WTC11 (cell line): Measurements from ENCODE around the gene PARP2. TPM values are rescaled to one million over a fixed set of nuclear protein-coding genes. Genes with fewer than 3 reads are reported as not detected.
A peak's percentile ranks its signal among the peaks of the same experiment; 100 is the strongest.

Source experiments
- ATAC-seq: fragments of 200-7000 bp; cut with Tn5 transposase; 2 replicates; pipeline ENCODE4 v1.10.0; 2021; ENCODE audit warnings: mild to moderate bottlenecking, moderate library complexity
- Bru-seq: library from RNA; stranded (reverse); fragments of 400-500 nt; gene quantifications from one replicate; lab custom pipeline; 2021; lab: Mats Ljungman, UMichigan
- CTCF ChIA-PET: fragments of 300-600 bp; sonication (Branson Sonifier 250); formaldehyde crosslinking; loops from one replicate; lab custom pipeline; 2021; ENCODE audit warnings: antibody characterized with exemption; lab: Charles Lee
- POLR2A ChIA-PET: fragments of 350-600 bp; sonication (Branson Sonifier 250); formaldehyde crosslinking; loops from one replicate; lab custom pipeline; 2021; ENCODE audit warnings: antibody characterized with exemption; lab: Charles Lee
- DNase-seq: peaks from one replicate; pipeline ENCODE4 v3.0.0; 2021; ENCODE audit warnings: low spot score
- H3K27ac Mint-ChIP-seq: 2 replicates; pipeline ENCODE4 v1.8.0; 2021; ENCODE audit warnings: mixed read lengths
- H3K27me3 Mint-ChIP-seq: 2 replicates; pipeline ENCODE4 v1.8.0; 2021; ENCODE audit warnings: low read depth, mild to moderate bottlenecking, moderate library complexity, mixed read lengths
- H3K36me3 Mint-ChIP-seq: 2 replicates; pipeline ENCODE4 v1.8.0; 2021; ENCODE audit warnings: mixed read lengths
- H3K4me1 Mint-ChIP-seq: 2 replicates; pipeline ENCODE4 v1.8.0; 2022; ENCODE audit warnings: mixed read lengths
- H3K4me3 Mint-ChIP-seq: 2 replicates; pipeline ENCODE4 v1.8.0; 2021; ENCODE audit warnings: mild to moderate bottlenecking, moderate library complexity, mixed read lengths
- H3K9me3 Mint-ChIP-seq: 2 replicates; pipeline ENCODE4 v1.8.0; 2021; ENCODE audit warnings: mixed read lengths
- CBFB ChIP-seq: sonication (generic); formaldehyde crosslinking; IDR thresholded peaks from 2 replicates; pipeline ENCODE4 v1.8.1; 2022; ENCODE audit warnings: mild to moderate bottlenecking, low read depth, missing genetic modification reagents
- CREM ChIP-seq: sonication (generic); formaldehyde crosslinking; IDR thresholded peaks from 2 replicates; pipeline ENCODE4 v1.8.1; 2022; ENCODE audit warnings: mild to moderate bottlenecking, missing genetic modification reagents, moderate library complexity
- ELF4 ChIP-seq: sonication (generic); formaldehyde crosslinking; IDR thresholded peaks from 2 replicates; pipeline ENCODE4 v1.8.1; 2022; ENCODE audit warnings: low read depth, mild to moderate bottlenecking, moderate library complexity, missing genetic modification reagents
- ERG ChIP-seq: fragments of 250-450 bp; sonication (Bioruptor Pico); IDR thresholded peaks from 2 replicates; pipeline ENCODE4 v1.8.0; 2021; ENCODE audit warnings: mild to moderate bottlenecking
- ETV6 ChIP-seq: sonication (generic); formaldehyde crosslinking; IDR thresholded peaks from 2 replicates; pipeline ENCODE4 v1.8.1; 2022; ENCODE audit warnings: mild to moderate bottlenecking, missing genetic modification reagents
- GABPB1 ChIP-seq: sonication (generic); formaldehyde crosslinking; IDR thresholded peaks from 2 replicates; pipeline ENCODE4 v1.8.1; 2023; ENCODE audit warnings: mild to moderate bottlenecking, missing genetic modification reagents
- GRHL2 ChIP-seq: fragments of 250-450 bp; sonication (Bioruptor Pico); IDR thresholded peaks from 2 replicates; pipeline ENCODE4 v1.8.0; 2022; ENCODE audit warnings: mild to moderate bottlenecking, moderate library complexity; ENCODE audit not compliant: insufficient replicate concordance, severe bottlenecking
- GTF2I ChIP-seq: fragments of 250-450 bp; sonication (Bioruptor Pico); conservative IDR thresholded peaks from 2 replicates; pipeline ENCODE4 v1.4.0; 2021; ENCODE audit warnings: mild to moderate bottlenecking
- NFYB ChIP-seq: sonication (generic); formaldehyde crosslinking; conservative IDR thresholded peaks from 2 replicates; pipeline ENCODE4 v1.8.0; 2022; ENCODE audit warnings: low read depth, missing genetic modification reagents
- OVOL2 ChIP-seq: fragments of 250-450 bp; sonication (Bioruptor Pico); IDR thresholded peaks from 2 replicates; pipeline ENCODE4 v1.9.0; 2021; ENCODE audit warnings: mild to moderate bottlenecking, borderline replicate concordance
- PRRX2 ChIP-seq: fragments of 250-450 bp; sonication (Bioruptor Pico); IDR thresholded peaks from 2 replicates; pipeline ENCODE4 v1.8.0; 2021; ENCODE audit warnings: mild to moderate bottlenecking
- RELA ChIP-seq: sonication (generic); formaldehyde crosslinking; IDR thresholded peaks from 2 replicates; pipeline ENCODE4 v1.8.1; 2022; ENCODE audit warnings: missing genetic modification reagents, mild to moderate bottlenecking, borderline replicate concordance
- TCF7 ChIP-seq: sonication (generic); formaldehyde crosslinking; IDR thresholded peaks from 2 replicates; pipeline ENCODE4 v1.8.0; 2022; ENCODE audit warnings: mild to moderate bottlenecking, low read depth, missing genetic modification reagents, moderate library complexity
- ZBTB21 ChIP-seq: sonication (generic); formaldehyde crosslinking; IDR thresholded peaks from 2 replicates; pipeline ENCODE4 v1.8.1; 2023; ENCODE audit warnings: mild to moderate bottlenecking, missing genetic modification reagents, borderline replicate concordance
- ZNF317 ChIP-seq: sonication (generic); formaldehyde crosslinking; IDR thresholded peaks from 2 replicates; pipeline ENCODE4 v1.8.1; 2023; ENCODE audit warnings: low read depth, mild to moderate bottlenecking, moderate library complexity, missing genetic modification reagents, borderline replicate concordance
- long read RNA-seq, 3 experiments: library from RNA in 1 of 3; library from capped mRNA in 1 of 3; library from polyadenylated mRNA in 1 of 3; unstranded in 2 of 3; stranded (forward) in 1 of 3; transcript quantifications; one replicate each; pipeline ENCODE4 v2.0.0, GENCODE V29; 2021
- total RNA-seq: library from RNA; stranded (reverse); gene quantifications from 3 replicates; pipeline ENCODE4 v1.2.3, GENCODE V29; 2021
- TF ChIP-seq, protein P1 (sequence below): sonication (generic); formaldehyde crosslinking; conservative IDR thresholded peaks from 2 replicates; pipeline ENCODE4 v1.8.1; 2023; ENCODE audit warnings: mild to moderate bottlenecking, low read depth, missing genetic modification reagents, moderate library complexity
- TF ChIP-seq, protein P2 (sequence below): sonication (generic); formaldehyde crosslinking; IDR thresholded peaks from 2 replicates; pipeline ENCODE4 v1.8.1; 2023; ENCODE audit warnings: mild to moderate bottlenecking, missing genetic modification reagents
- TF ChIP-seq, protein P3 (sequence below): fragments of 250-450 bp; sonication (Bioruptor Pico); conservative IDR thresholded peaks from 2 replicates; pipeline ENCODE4 v1.9.0; 2021; ENCODE audit warnings: mild to moderate bottlenecking
- TF ChIP-seq, protein P4 (sequence below): sonication (generic); formaldehyde crosslinking; IDR thresholded peaks from 2 replicates; pipeline ENCODE4 v1.8.1; 2023; ENCODE audit warnings: mild to moderate bottlenecking, missing genetic modification reagents
- TF ChIP-seq, protein P5 (sequence below): sonication (generic); formaldehyde crosslinking; IDR thresholded peaks from 2 replicates; pipeline ENCODE4 v1.8.1; 2023; ENCODE audit warnings: mild to moderate bottlenecking, missing genetic modification reagents, borderline replicate concordance

PARP2 gene
- total RNA-seq (34.5 to 37.1 TPM (median 36.8 TPM) in 3 replicates), Bru-seq, nascent RNA (percentile 80 among the genes with signal in this experiment)
- long read RNA-seq, experiment 1, transcript PARP2-202 (16 exons, 1,881 nt): major isoform, 119 of 163 reads
- long read RNA-seq, experiment 1, partial matches to known transcripts: 19 of 163 reads
- long read RNA-seq, experiment 1, other reads (novel, unspliced or antisense): 24 of 163 reads
- long read RNA-seq, experiment 2, transcript PARP2-202 (16 exons, 1,881 nt): major isoform, 23 of 36 reads
- long read RNA-seq, experiment 2, partial matches to known transcripts: 8 of 36 reads
- long read RNA-seq, experiment 2, other reads (novel, unspliced or antisense): 5 of 36 reads
- long read RNA-seq, experiment 3, transcript PARP2-202 (16 exons, 1,881 nt): major isoform, 154 of 199 reads
- long read RNA-seq, experiment 3, partial matches to known transcripts: 24 of 199 reads
- long read RNA-seq, experiment 3, other reads (novel, unspliced or antisense): 19 of 199 reads

GRCh38 chr14:20343092-20343861 is at the start of gene PARP2:
TSS of gene PARP2 (plus strand) at chr14:20343635. CDS start at chr14:20343642, 7 bp downstream.
- DNase-seq (peak; percentile 99), ATAC-seq (peak; percentile 97)
- Mint-ChIP-seq H3K27ac (peak within 1 kb of the TSS; percentile 98), H3K36me3 (peaks cover 26% of the 10 kb centered on the region), H3K4me3 (peak within 1 kb of the TSS; percentile 91), H3K27me3 (no peaks in the 10 kb centered on the region), H3K4me1 (peaks cover 8% of the 10 kb centered on the region), H3K9me3 (no peaks in the 10 kb centered on the region)
- ChIA-PET POLR2A (interaction anchor here (0.7 to 2.9 kb wide), 30 partner anchors 9 to 1426 kb away, joined by 3 to 46 read pairs (median 6); partner anchors contain the start of genes APEX1, ARHGEF40, CCNB1IP1 and OSGEP), CTCF (interaction anchor here (0.6 to 2.4 kb wide), 17 partner anchors 9 to 1517 kb away, joined by 3 to 21 read pairs (median 7); partner anchors contain the start of genes APEX1, CCNB1IP1, OSGEP and PIP4P1)
- TF ChIP-seq TCF7 (no peak), ERG (peak; percentile 91), CREM (peak; percentile 95), ZBTB21 (CRISPR knock-in tag) (peak; percentile 90), PRRX2 (peak; percentile 93), RELA (no peak), NFYB (CRISPR knock-in tag) (no peak), GRHL2 (CRISPR knock-in tag) (no peak), ZNF317 (CRISPR knock-in tag) (no peak), ETV6 (CRISPR knock-in tag) (peak; percentile 56; the same call in 1 of the 2 replicates), GABPB1 (CRISPR knock-in tag) (peak; percentile 62), ELF4 (CRISPR knock-in tag) (no peak), GTF2I (CRISPR knock-in tag) (no peak), CBFB (CRISPR knock-in tag) (0 out of 2 replicates have a peak, but pooled peaks have one; percentile 80), OVOL2 (CRISPR knock-in tag) (no peak)
- TF ChIP-seq, protein P1, sequence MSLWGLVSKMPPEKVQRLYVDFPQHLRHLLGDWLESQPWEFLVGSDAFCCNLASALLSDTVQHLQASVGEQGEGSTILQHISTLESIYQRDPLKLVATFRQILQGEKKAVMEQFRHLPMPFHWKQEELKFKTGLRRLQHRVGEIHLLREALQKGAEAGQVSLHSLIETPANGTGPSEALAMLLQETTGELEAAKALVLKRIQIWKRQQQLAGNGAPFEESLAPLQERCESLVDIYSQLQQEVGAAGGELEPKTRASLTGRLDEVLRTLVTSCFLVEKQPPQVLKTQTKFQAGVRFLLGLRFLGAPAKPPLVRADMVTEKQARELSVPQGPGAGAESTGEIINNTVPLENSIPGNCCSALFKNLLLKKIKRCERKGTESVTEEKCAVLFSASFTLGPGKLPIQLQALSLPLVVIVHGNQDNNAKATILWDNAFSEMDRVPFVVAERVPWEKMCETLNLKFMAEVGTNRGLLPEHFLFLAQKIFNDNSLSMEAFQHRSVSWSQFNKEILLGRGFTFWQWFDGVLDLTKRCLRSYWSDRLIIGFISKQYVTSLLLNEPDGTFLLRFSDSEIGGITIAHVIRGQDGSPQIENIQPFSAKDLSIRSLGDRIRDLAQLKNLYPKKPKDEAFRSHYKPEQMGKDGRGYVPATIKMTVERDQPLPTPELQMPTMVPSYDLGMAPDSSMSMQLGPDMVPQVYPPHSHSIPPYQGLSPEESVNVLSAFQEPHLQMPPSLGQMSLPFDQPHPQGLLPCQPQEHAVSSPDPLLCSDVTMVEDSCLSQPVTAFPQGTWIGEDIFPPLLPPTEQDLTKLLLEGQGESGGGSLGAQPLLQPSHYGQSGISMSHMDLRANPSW (CRISPR knock-in tag): no peak
- TF ChIP-seq, protein P2, sequence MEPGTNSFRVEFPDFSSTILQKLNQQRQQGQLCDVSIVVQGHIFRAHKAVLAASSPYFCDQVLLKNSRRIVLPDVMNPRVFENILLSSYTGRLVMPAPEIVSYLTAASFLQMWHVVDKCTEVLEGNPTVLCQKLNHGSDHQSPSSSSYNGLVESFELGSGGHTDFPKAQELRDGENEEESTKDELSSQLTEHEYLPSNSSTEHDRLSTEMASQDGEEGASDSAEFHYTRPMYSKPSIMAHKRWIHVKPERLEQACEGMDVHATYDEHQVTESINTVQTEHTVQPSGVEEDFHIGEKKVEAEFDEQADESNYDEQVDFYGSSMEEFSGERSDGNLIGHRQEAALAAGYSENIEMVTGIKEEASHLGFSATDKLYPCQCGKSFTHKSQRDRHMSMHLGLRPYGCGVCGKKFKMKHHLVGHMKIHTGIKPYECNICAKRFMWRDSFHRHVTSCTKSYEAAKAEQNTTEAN: no peak
- TF ChIP-seq, protein P3, sequence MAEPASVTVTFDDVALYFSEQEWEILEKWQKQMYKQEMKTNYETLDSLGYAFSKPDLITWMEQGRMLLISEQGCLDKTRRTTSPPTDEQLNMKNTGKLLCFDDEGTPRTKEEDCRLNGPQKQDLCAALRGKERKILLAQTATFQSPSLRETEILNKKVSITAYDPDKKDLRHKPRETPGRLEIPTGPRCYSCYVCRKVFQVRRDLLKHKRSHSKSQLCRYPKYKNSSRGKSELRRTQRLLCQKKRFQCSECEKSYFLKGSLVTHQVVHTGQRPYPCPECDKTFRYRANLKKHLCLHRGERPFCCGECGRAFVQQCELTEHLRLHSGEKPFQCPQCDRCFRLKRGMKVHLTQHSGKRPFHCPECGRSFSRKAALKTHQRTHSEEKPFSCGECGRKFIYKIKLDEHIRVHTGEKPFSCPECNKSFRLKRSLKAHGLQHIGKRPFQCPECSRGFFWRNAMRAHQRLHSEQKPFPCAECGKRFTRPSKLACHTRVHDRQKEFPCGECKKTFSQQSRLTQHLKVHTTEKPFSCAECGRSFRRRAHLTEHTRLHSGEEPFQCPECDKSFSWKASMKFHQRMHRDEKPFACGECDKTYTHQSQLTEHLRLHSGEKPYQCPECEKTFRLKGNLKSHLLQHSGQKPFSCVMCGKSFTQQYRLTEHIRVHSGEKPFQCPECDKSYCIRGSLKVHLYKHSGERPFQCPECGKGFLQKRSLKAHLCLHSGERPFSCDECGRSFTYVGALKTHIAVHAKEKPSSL: no peak; the same call in 1 of the 2 replicates
- TF ChIP-seq, protein P4, sequence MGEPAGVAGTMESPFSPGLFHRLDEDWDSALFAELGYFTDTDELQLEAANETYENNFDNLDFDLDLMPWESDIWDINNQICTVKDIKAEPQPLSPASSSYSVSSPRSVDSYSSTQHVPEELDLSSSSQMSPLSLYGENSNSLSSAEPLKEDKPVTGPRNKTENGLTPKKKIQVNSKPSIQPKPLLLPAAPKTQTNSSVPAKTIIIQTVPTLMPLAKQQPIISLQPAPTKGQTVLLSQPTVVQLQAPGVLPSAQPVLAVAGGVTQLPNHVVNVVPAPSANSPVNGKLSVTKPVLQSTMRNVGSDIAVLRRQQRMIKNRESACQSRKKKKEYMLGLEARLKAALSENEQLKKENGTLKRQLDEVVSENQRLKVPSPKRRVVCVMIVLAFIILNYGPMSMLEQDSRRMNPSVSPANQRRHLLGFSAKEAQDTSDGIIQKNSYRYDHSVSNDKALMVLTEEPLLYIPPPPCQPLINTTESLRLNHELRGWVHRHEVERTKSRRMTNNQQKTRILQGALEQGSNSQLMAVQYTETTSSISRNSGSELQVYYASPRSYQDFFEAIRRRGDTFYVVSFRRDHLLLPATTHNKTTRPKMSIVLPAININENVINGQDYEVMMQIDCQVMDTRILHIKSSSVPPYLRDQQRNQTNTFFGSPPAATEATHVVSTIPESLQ: no peak
- TF ChIP-seq, protein P5, sequence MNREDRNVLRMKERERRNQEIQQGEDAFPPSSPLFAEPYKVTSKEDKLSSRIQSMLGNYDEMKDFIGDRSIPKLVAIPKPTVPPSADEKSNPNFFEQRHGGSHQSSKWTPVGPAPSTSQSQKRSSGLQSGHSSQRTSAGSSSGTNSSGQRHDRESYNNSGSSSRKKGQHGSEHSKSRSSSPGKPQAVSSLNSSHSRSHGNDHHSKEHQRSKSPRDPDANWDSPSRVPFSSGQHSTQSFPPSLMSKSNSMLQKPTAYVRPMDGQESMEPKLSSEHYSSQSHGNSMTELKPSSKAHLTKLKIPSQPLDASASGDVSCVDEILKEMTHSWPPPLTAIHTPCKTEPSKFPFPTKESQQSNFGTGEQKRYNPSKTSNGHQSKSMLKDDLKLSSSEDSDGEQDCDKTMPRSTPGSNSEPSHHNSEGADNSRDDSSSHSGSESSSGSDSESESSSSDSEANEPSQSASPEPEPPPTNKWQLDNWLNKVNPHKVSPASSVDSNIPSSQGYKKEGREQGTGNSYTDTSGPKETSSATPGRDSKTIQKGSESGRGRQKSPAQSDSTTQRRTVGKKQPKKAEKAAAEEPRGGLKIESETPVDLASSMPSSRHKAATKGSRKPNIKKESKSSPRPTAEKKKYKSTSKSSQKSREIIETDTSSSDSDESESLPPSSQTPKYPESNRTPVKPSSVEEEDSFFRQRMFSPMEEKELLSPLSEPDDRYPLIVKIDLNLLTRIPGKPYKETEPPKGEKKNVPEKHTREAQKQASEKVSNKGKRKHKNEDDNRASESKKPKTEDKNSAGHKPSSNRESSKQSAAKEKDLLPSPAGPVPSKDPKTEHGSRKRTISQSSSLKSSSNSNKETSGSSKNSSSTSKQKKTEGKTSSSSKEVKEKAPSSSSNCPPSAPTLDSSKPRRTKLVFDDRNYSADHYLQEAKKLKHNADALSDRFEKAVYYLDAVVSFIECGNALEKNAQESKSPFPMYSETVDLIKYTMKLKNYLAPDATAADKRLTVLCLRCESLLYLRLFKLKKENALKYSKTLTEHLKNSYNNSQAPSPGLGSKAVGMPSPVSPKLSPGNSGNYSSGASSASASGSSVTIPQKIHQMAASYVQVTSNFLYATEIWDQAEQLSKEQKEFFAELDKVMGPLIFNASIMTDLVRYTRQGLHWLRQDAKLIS (CRISPR knock-in tag): no peak
